ENCODE data around the gene LTBP1.

The LTBP1 gene

GRCh38 chr2:33322612-33323011, 375.9 kb downstream of the LTBP1 start:
- no peak overlapping the region for H3K27ac ChIP-seq (replicated peaks)
- TF ChIP-seq, protein P1, sequence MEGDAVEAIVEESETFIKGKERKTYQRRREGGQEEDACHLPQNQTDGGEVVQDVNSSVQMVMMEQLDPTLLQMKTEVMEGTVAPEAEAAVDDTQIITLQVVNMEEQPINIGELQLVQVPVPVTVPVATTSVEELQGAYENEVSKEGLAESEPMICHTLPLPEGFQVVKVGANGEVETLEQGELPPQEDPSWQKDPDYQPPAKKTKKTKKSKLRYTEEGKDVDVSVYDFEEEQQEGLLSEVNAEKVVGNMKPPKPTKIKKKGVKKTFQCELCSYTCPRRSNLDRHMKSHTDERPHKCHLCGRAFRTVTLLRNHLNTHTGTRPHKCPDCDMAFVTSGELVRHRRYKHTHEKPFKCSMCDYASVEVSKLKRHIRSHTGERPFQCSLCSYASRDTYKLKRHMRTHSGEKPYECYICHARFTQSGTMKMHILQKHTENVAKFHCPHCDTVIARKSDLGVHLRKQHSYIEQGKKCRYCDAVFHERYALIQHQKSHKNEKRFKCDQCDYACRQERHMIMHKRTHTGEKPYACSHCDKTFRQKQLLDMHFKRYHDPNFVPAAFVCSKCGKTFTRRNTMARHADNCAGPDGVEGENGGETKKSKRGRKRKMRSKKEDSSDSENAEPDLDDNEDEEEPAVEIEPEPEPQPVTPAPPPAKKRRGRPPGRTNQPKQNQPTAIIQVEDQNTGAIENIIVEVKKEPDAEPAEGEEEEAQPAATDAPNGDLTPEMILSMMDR (IDR thresholded peaks at IDR 0.05; ENCODE audit: insufficient read depth, low read length), result no peak
- TF ChIP-seq SPI1 (IDR thresholded peaks at IDR 0.05; ENCODE audit: borderline replicate concordance, low read depth) (no peak), POLR2AphosphoS5 (IDR thresholded peaks at IDR 0.05; ENCODE audit: low read depth) (no peak), GABPA (IDR thresholded peaks at IDR 0.05; ENCODE audit: low read depth) (no peak)
- TF ChIP-seq, protein P2, sequence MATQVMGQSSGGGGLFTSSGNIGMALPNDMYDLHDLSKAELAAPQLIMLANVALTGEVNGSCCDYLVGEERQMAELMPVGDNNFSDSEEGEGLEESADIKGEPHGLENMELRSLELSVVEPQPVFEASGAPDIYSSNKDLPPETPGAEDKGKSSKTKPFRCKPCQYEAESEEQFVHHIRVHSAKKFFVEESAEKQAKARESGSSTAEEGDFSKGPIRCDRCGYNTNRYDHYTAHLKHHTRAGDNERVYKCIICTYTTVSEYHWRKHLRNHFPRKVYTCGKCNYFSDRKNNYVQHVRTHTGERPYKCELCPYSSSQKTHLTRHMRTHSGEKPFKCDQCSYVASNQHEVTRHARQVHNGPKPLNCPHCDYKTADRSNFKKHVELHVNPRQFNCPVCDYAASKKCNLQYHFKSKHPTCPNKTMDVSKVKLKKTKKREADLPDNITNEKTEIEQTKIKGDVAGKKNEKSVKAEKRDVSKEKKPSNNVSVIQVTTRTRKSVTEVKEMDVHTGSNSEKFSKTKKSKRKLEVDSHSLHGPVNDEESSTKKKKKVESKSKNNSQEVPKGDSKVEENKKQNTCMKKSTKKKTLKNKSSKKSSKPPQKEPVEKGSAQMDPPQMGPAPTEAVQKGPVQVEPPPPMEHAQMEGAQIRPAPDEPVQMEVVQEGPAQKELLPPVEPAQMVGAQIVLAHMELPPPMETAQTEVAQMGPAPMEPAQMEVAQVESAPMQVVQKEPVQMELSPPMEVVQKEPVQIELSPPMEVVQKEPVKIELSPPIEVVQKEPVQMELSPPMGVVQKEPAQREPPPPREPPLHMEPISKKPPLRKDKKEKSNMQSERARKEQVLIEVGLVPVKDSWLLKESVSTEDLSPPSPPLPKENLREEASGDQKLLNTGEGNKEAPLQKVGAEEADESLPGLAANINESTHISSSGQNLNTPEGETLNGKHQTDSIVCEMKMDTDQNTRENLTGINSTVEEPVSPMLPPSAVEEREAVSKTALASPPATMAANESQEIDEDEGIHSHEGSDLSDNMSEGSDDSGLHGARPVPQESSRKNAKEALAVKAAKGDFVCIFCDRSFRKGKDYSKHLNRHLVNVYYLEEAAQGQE (IDR thresholded peaks at IDR 0.05; ENCODE audit: insufficient replicate concordance, low read depth), result no peak
- no peak for DNase-seq (ENCODE audit: low read depth in 1 of 2, low spot score in 1 of 2)
- peaks cover 2% of the 10 kb centered on the region for H3K27me3 ChIP-seq (ENCODE audit: insufficient read depth, poor library complexity, severe bottlenecking)
- H3K4me3 ChIP-seq (replicated peaks; ENCODE audit: insufficient read depth, low read length), result no peak overlapping the region

DNA sequence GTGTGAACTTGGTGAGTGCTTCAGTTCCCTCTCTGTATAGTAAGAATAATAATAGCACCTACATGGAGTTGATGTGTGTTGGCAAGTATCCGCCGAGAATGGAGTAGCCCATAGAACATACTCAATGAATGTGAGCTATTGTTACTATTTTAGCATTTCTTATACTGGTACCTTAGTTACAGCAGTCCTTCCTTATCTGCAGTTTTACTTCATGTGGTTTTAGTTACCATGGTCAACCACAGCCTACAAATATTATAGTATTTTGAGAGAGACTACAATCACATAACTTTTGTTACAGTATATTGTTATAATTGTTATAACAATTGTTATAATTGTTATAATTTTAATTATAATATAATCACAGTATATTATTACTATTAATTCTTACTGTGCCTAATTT, 377.2 kb downstream of the LTBP1 start:
- TF ChIP-seq GABPA (IDR thresholded peaks at IDR 0.05; ENCODE audit: low read depth) (no peak), SPI1 (IDR thresholded peaks at IDR 0.05; ENCODE audit: borderline replicate concordance, low read depth) (no peak), POLR2AphosphoS5 (IDR thresholded peaks at IDR 0.05; ENCODE audit: low read depth) (no peak)
- TF ChIP-seq, protein P1 (IDR thresholded peaks at IDR 0.05; ENCODE audit: insufficient read depth, low read length), result no peak
- TF ChIP-seq, protein P2 (IDR thresholded peaks at IDR 0.05; ENCODE audit: insufficient replicate concordance, low read depth), result no peak
- no peak for DNase-seq (ENCODE audit: low read depth in 1 of 2, low spot score in 1 of 2)
- peaks cover 2% of the 10 kb centered on the region for H3K27me3 ChIP-seq (ENCODE audit: insufficient read depth, poor library complexity, severe bottlenecking)
- H3K4me3 ChIP-seq (replicated peaks; ENCODE audit: insufficient read depth, low read length), result no peak overlapping the region
- no peak overlapping the region for H3K27ac ChIP-seq (replicated peaks)

- no peak overlapping the region for H3K27ac ChIP-seq (replicated peaks)
- TF ChIP-seq, protein P1 (IDR thresholded peaks at IDR 0.05; ENCODE audit: insufficient read depth, low read length), result no peak
- TF ChIP-seq GABPA (IDR thresholded peaks at IDR 0.05; ENCODE audit: low read depth) (no peak), SPI1 (IDR thresholded peaks at IDR 0.05; ENCODE audit: borderline replicate concordance, low read depth) (no peak), POLR2AphosphoS5 (IDR thresholded peaks at IDR 0.05; ENCODE audit: low read depth) (no peak)
- TF ChIP-seq, protein P2 (IDR thresholded peaks at IDR 0.05; ENCODE audit: insufficient replicate concordance, low read depth), result no peak
- H3K4me3 ChIP-seq (replicated peaks; ENCODE audit: insufficient read depth, low read length), result no peak overlapping the region
- no peak for DNase-seq (ENCODE audit: low read depth in 1 of 2, low spot score in 1 of 2)
- H3K27me3 ChIP-seq (ENCODE audit: insufficient read depth, poor library complexity, severe bottlenecking), result peaks cover 2% of the 10 kb centered on the region
Measured at GRCh38 chr2:33326100-33326499, 379.3 kb downstream of the LTBP1 start.

Data from HL-60 (cell line).